COLO668 (cell line): ENCODE data around the gene LZTS3.
"Not testable (repeated sequence)": the region's sequence is repeated elsewhere in the genome, so short reads cannot be mapped to it uniquely, and the experiment has no call there.

ENCODE experiments used
- DNase-seq: peaks from one replicate; lab custom pipeline; 2025; ENCODE audit not compliant: unreplicated experiment; lab: John Stamatoyannopoulos, UW

The LZTS3 gene

GRCh38 chr20:3141757-3142156, 31.6 kb downstream of the LZTS3 start:
- no peak for DNase-seq

GRCh38 chr20:3137492-3137891, 35.9 kb downstream of the LZTS3 start:
- no peak for DNase-seq

GRCh38 chr20:3135507-3136070, 37.8 kb downstream of the LZTS3 start:
- DNase-seq = no peak

- DNase-seq = no peak
Measured at GRCh38 chr20:3134151-3134550, 39.2 kb downstream of the LZTS3 start.

- DNase-seq = no peak
Measured at GRCh38 chr20:3133155-3133554, 40.2 kb downstream of the LZTS3 start.

- no peak for DNase-seq
Measured at GRCh38 chr20:3130051-3130600, 43.2 kb downstream of the LZTS3 start.

GRCh38 chr20:3129094-3129493, 44.3 kb downstream of the LZTS3 start:
- no peak for DNase-seq

GRCh38 chr20:3128275-3128984, 44.9 kb downstream of the LZTS3 start:
- DNase-seq = no peak

GRCh38 chr20:3126527-3126859, 46.9 kb downstream of the LZTS3 start:
- no peak for DNase-seq

- not testable (repeated sequence) for DNase-seq
Measured at GRCh38 chr20:3125776-3126526, 47.4 kb downstream of the LZTS3 start.

GRCh38 chr20:3124773-3125560, 48.4 kb downstream of the LZTS3 start:
- not testable (repeated sequence) for DNase-seq

- not testable (repeated sequence) for DNase-seq
Measured at GRCh38 chr20:3124163-3124562, 49.2 kb downstream of the LZTS3 start.

- DNase-seq = no peak
Measured at GRCh38 chr20:3123542-3123941, 49.8 kb downstream of the LZTS3 start.

GRCh38 chr20:3121955-3122610, 51.3 kb downstream of the LZTS3 start:
- DNase-seq = no peak

GRCh38 chr20:3121271-3121911, 52.0 kb downstream of the LZTS3 start:
- no peak for DNase-seq

GRCh38 chr20:3119044-3119443, 54.3 kb downstream of the LZTS3 start:
- DNase-seq = no peak

GRCh38 chr20:3117839-3118379, 55.4 kb downstream of the LZTS3 start:
- peak; percentile 29 for DNase-seq

- DNase-seq = no peak
Measured at GRCh38 chr20:3116341-3116740, 57.0 kb downstream of the LZTS3 start.

- DNase-seq = peak; percentile 53
Measured at GRCh38 chr20:3115190-3116107, 57.9 kb downstream of the LZTS3 start.
